Breast epithelium (tissue), 4 donors: ENCODE data around the gene MAS1. TPM values are rescaled to one million over a fixed set of nuclear protein-coding genes. Genes with fewer than 3 reads are reported as not detected.

ENCODE experiments used
- DNase-seq, 2 donors: peaks; one replicate each; pipeline ENCODE4 v3.0.0-alpha.2; 2019; ENCODE audit warnings: low spot score in 2 of 2
- H3K27ac ChIP-seq, 2 donors: fragments of 200-600 bp; sonication (generic) in 1 of 2; one replicate each; pipeline ENCODE4 v1.5.1; 2016 to 2019; ENCODE audit warnings: mild to moderate bottlenecking in 1 of 2
- H3K27me3 ChIP-seq, 2 donors: fragments of 200-600 bp; sonication (generic) in 1 of 2; one replicate each; pipeline versions ENCODE4 v1.5.1 to v1.6.0; 2017 to 2019; ENCODE audit warnings: control low read depth in 1 of 2, mild to moderate bottlenecking in 1 of 2
- H3K36me3 ChIP-seq: fragments of 200-600 bp; one replicate; pipeline ENCODE4 v1.5.1; 2019
- H3K4me1 ChIP-seq, 2 donors: fragments of 200-600 bp; sonication (generic); one replicate each; pipeline ENCODE4 v1.5.1; 2016 to 2019; ENCODE audit warnings: control low read depth in 1 of 2
- H3K4me3 ChIP-seq, 3 donors: fragments of 200-600 bp; sonication (generic); 1 replicate in 2 of 3; 2 replicates in 1 of 3; pipeline ENCODE4 v1.5.1; 2016 to 2019; ENCODE audit warnings: mild to moderate bottlenecking in 3 of 3, moderate library complexity in 2 of 3
- H3K9me3 ChIP-seq, 2 donors: fragments of 200-600 bp; sonication (generic) in 1 of 2; one replicate each; pipeline ENCODE4 v1.5.1; 2016 to 2019; ENCODE audit warnings: control low read depth in 1 of 2
- CTCF ChIP-seq, 3 donors: fragments of 450-650 bp; IDR thresholded peaks; one replicate each; pipeline ENCODE4 v1.5.1; 2016 to 2017; ENCODE audit warnings: antibody characterized with exemption in 3 of 3, mild to moderate bottlenecking in 3 of 3, moderate library complexity in 3 of 3
- POLR2A ChIP-seq: fragments of 450-650 bp; IDR thresholded peaks from one replicate; pipeline ENCODE4 v1.6.1; 2016; ENCODE audit warnings: antibody characterized with exemption, mild to moderate bottlenecking, moderate library complexity
- POLR2AphosphoS5 ChIP-seq, 3 donors: sonication (generic); formaldehyde crosslinking; IDR thresholded peaks; one replicate each; pipeline ENCODE4 v1.6.1; 2017; ENCODE audit warnings: antibody characterized with exemption in 3 of 3
- intact Hi-C: fragments of 100-400 bp; cut with DNase I; formaldehyde crosslinking; loops from one replicate; pipeline ENCODE4 v1.15.1; 2023; ENCODE audit warnings: low total_unique reads
- total RNA-seq, 3 donors: library from RNA; depleted of rRNA; stranded (reverse); fragments of >200 nt; gene quantifications; one replicate each; pipeline ENCODE4 v1.1.0, GENCODE V29; 2016

Gene MAS1
- total RNA-seq, 3 donors from 2014 or later = not detected

GRCh38 chr6:159853754-159854153 is 37.0 kb upstream of the MAS1 start:
- no peak overlapping the region for H3K27ac ChIP-seq

GRCh38 chr6:159854959-159855358 is 35.8 kb upstream of the MAS1 start:
- no peak for DNase-seq
- TF ChIP-seq CTCF (IDR thresholded peaks at IDR 0.05) (no peak), POLR2A (no peak), POLR2AphosphoS5 (IDR thresholded peaks at IDR 0.05) (no peak)
- Histone ChIP-seq H3K27me3 (no peaks in the 10 kb centered on the region), H3K9me3 (no peaks in the 10 kb centered on the region), H3K36me3 (no peaks in the 10 kb centered on the region), H3K4me3 (no peak overlapping the region), H3K4me1 (no peaks in the 10 kb centered on the region), H3K27ac (no peak overlapping the region)
- intact Hi-C loops = no loop called here

More at GRCh38 chr6:159853754-159854153, 37.0 kb upstream of the MAS1 start:
- intact Hi-C loops = no loop called here
- TF ChIP-seq CTCF (IDR thresholded peaks at IDR 0.05) = no peak
- TF ChIP-seq POLR2A = no peak
- no peaks in the 10 kb centered on the region for H3K36me3 ChIP-seq
- no peaks in the 10 kb centered on the region for H3K27me3 ChIP-seq
- peaks cover 0 to 3% of the 10 kb centered on the region in 2 donors for H3K9me3 ChIP-seq
- no peak for DNase-seq
- no peak overlapping the region for H3K4me3 ChIP-seq
- H3K4me1 ChIP-seq = no peaks in the 10 kb centered on the region

GRCh38 chr6:159858259-159858658 is 32.5 kb upstream of the MAS1 start:
- Histone ChIP-seq H3K27me3 (no peaks in the 10 kb centered on the region), H3K36me3 (no peaks in the 10 kb centered on the region), H3K4me1 (no peaks in the 10 kb centered on the region), H3K27ac (no peak overlapping the region), H3K9me3 (no peaks in the 10 kb centered on the region), H3K4me3 (no peak overlapping the region)
- DNase-seq = no peak
- no peak for TF ChIP-seq CTCF (IDR thresholded peaks at IDR 0.05)
- TF ChIP-seq POLR2AphosphoS5 (IDR thresholded peaks at IDR 0.05) = no peak
- TF ChIP-seq POLR2A = no peak
- intact Hi-C loops = no loop called here

- H3K4me3 ChIP-seq = no peak overlapping the region
- H3K27ac ChIP-seq = no peak overlapping the region
- no peaks in the 10 kb centered on the region for H3K4me1 ChIP-seq
- intact Hi-C loops = no loop called here
- no peak for TF ChIP-seq POLR2AphosphoS5 (IDR thresholded peaks at IDR 0.05)
- no peak for TF ChIP-seq POLR2A
- no peak for TF ChIP-seq CTCF (IDR thresholded peaks at IDR 0.05)
- no peaks in the 10 kb centered on the region for H3K27me3 ChIP-seq
- H3K36me3 ChIP-seq = no peaks in the 10 kb centered on the region
- no peaks in the 10 kb centered on the region for H3K9me3 ChIP-seq
- DNase-seq = no peak
Observed at GRCh38 chr6:159860482-159860881, 30.3 kb upstream of the MAS1 start.

- intact Hi-C loops = no loop called here
Observed at GRCh38 chr6:159862103-159862502, 28.7 kb upstream of the MAS1 start.

More at GRCh38 chr6:159862103-159862502, 28.7 kb upstream of the MAS1 start:
- Histone ChIP-seq H3K36me3 (no peaks in the 10 kb centered on the region), H3K27ac (no peak overlapping the region), H3K9me3 (no peaks in the 10 kb centered on the region), H3K4me1 (no peaks in the 10 kb centered on the region), H3K4me3 (no peak overlapping the region), H3K27me3 (no peaks in the 10 kb centered on the region)
- TF ChIP-seq POLR2A (no peak), CTCF (IDR thresholded peaks at IDR 0.05) (no peak), POLR2AphosphoS5 (IDR thresholded peaks at IDR 0.05) (no peak)
- no peak for DNase-seq
